ENCODE data around the gene WFIKKN2.

DNA sequence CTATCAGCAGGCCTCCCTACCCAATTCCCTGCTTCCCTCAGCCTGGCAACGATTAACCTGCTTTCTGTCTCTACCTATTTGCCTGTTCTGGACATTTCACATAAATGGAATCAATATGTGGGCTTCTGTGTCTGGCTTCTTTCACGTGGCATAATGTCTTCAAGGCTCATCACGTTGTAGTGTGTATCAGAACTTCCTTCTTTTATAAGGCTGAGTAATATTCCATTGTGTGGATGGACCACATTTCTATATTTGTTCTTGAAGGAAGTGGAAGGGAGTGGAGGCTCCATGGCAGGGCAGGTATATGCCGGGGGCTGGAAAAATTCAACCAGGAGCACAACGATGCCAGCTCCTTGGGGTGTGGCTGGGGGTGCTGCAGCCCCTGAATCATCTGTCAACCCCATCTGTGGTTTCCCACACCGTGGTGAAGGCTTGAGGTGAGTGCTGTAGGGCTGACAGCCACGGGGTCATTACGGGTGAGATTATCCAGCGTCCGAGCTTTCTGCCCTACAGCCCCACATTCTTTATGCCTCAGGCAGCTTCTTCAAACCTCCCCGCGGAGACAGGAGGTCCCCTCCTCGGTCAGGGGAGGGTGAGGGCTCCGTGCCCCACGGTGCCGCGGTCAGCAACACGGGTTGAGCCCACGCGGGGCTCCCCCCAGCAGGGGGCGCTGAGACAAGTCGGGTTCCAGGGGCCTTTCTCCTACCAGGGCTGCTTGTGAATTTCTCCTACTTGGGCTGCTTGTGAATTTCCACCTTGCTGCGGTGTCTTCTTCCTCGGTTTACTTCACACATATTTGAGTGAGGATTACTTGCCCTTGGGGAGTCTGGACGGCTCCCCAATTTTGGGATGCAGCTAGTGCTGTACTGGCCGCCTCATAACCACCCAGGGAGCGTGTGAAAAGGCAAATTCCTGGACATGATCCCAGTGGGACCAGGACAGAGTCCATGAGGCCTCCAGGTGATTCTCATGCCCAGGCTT is 18.3 kb upstream of the WFIKKN2 start:
- TF ChIP-seq, protein P1, sequence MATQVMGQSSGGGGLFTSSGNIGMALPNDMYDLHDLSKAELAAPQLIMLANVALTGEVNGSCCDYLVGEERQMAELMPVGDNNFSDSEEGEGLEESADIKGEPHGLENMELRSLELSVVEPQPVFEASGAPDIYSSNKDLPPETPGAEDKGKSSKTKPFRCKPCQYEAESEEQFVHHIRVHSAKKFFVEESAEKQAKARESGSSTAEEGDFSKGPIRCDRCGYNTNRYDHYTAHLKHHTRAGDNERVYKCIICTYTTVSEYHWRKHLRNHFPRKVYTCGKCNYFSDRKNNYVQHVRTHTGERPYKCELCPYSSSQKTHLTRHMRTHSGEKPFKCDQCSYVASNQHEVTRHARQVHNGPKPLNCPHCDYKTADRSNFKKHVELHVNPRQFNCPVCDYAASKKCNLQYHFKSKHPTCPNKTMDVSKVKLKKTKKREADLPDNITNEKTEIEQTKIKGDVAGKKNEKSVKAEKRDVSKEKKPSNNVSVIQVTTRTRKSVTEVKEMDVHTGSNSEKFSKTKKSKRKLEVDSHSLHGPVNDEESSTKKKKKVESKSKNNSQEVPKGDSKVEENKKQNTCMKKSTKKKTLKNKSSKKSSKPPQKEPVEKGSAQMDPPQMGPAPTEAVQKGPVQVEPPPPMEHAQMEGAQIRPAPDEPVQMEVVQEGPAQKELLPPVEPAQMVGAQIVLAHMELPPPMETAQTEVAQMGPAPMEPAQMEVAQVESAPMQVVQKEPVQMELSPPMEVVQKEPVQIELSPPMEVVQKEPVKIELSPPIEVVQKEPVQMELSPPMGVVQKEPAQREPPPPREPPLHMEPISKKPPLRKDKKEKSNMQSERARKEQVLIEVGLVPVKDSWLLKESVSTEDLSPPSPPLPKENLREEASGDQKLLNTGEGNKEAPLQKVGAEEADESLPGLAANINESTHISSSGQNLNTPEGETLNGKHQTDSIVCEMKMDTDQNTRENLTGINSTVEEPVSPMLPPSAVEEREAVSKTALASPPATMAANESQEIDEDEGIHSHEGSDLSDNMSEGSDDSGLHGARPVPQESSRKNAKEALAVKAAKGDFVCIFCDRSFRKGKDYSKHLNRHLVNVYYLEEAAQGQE (IDR thresholded peaks at IDR 0.05; ENCODE audit: insufficient read depth in 1 of 2, low read depth in 2 of 2, low read length in 2 of 2): no peak
- TF ChIP-seq POLR2AphosphoS5 (IDR thresholded peaks at IDR 0.05; ENCODE audit: low read depth, low read length) (no peak), TAF1 (IDR thresholded peaks at IDR 0.05; ENCODE audit: borderline replicate concordance, insufficient read depth, low read length) (no peak)
